ENCODE results near the gene SERPINB12. TPM values are rescaled to one million over a fixed set of nuclear protein-coding genes. Genes with fewer than 3 reads are reported as not detected.

SERPINB12 gene
- total RNA-seq, 4 donors from 2014 or later = not detected

DNA sequence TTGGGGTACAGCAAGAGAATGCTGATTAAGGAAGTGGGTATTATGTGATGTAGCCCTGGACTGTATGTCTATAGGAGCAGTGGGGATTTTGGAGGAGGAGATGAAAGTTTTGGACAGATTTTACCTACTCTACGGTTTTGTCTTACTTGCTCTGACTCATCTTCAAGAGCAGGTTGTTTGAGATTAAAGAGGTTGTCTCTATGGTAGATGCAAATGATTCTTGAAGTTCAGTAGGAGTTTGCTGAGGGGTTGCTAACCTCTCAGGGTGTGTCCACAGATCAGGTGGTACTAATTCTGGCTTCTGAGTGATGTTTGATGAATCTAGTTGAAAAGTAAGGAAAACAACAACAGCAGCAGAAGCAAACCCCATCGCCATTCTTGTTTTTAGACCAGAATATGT lies 9.7 kb upstream of the SERPINB12 start:
- H3K27me3 ChIP-seq = no peaks in the 10 kb centered on the region
- no peaks in the 10 kb centered on the region for H3K9me3 ChIP-seq
- DNase-seq = no peak
- H3K4me3 ChIP-seq (replicated peaks in 1 of 3) = no peak overlapping the region
- H3K4me1 ChIP-seq = no peaks in the 10 kb centered on the region
- H3K27ac ChIP-seq = no peak overlapping the region
- no peaks in the 10 kb centered on the region for H3K36me3 ChIP-seq
- WGBS, 2 donors = 86 to 94% methylated on average over 2 of the region's 2 CpGs
- TF ChIP-seq POLR2A (IDR thresholded peaks at IDR 0.05) = no peak
- TF ChIP-seq, protein P1, sequence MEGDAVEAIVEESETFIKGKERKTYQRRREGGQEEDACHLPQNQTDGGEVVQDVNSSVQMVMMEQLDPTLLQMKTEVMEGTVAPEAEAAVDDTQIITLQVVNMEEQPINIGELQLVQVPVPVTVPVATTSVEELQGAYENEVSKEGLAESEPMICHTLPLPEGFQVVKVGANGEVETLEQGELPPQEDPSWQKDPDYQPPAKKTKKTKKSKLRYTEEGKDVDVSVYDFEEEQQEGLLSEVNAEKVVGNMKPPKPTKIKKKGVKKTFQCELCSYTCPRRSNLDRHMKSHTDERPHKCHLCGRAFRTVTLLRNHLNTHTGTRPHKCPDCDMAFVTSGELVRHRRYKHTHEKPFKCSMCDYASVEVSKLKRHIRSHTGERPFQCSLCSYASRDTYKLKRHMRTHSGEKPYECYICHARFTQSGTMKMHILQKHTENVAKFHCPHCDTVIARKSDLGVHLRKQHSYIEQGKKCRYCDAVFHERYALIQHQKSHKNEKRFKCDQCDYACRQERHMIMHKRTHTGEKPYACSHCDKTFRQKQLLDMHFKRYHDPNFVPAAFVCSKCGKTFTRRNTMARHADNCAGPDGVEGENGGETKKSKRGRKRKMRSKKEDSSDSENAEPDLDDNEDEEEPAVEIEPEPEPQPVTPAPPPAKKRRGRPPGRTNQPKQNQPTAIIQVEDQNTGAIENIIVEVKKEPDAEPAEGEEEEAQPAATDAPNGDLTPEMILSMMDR (IDR thresholded peaks at IDR 0.05) = no peak
- intact Hi-C loops (cut with DNase I) = no loop called here

DNA sequence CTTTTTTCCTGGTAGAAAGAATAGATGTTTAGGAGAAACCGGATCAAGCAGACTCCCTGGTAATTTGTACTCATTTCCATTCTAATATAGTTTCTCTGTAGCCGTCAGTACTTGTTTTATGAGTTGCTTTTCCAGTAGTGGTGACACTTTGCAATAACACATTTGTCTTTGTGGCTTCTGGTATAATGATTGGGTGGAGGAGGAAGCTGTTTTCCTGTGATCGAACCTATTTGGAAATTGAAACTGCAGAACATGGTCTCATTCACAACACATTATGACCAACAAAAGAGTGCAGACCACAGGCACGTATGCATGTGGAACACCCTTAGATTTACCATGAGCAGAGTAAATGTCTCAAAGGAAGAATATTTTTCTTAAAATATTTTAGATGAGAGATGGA lies 7.6 kb upstream of the SERPINB12 start:
- H3K4me3 ChIP-seq (replicated peaks in 1 of 3) = no peak overlapping the region

DNA sequence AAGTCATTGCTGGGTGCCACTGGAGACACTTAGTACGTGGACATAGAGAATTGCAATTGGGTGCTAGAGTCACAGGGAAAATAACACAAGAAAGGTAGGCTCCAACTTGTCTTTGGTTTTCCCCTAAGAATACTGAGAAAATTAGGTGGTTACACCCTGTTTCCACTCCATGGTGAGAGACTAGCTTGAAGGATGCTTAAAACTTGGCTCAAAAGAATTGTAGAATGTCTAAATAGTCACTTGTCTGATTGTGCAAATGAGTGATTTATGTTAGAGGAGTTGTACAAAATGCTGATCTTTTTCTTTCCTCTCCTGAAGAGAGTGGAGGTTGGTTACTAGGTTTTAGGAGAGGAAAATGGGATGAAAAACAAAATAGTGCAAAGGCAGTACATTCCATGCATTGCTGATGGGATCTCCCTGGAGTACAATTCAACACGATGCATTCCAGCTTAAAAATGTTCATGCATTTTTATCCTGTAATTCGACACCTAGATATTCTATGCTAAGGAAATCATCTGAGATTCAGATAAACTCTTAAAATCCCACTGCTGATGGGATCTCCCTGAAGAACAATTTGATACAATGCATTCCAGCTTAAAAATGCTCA lies 2.2 kb upstream of the SERPINB12 start:
- TF ChIP-seq, protein P1 (IDR thresholded peaks at IDR 0.05) = no peak
- no peak for TF ChIP-seq POLR2A (IDR thresholded peaks at IDR 0.05)
- no peaks in the 10 kb centered on the region for H3K9me3 ChIP-seq
- no peak overlapping the region for H3K4me3 ChIP-seq (replicated peaks in 1 of 3)
- intact Hi-C loops (cut with DNase I) = no loop called here
- H3K27me3 ChIP-seq = no peaks in the 10 kb centered on the region
- H3K4me1 ChIP-seq = peaks cover 0 to 3% of the 10 kb centered on the region in 2 donors
- WGBS, 2 donors = 42 to 44% methylated on average over 3 of the region's 3 CpGs
- no peaks in the 10 kb centered on the region for H3K36me3 ChIP-seq
- DNase-seq = no peak
- H3K27ac ChIP-seq = no peak overlapping the region

More for the DNA sequence above, 7.6 kb upstream of the SERPINB12 start:
- no peak for DNase-seq
- no peak overlapping the region for H3K27ac ChIP-seq
- H3K36me3 ChIP-seq = no peaks in the 10 kb centered on the region
- intact Hi-C loops (cut with DNase I) = no loop called here
- H3K27me3 ChIP-seq = no peaks in the 10 kb centered on the region
- H3K4me1 ChIP-seq = no peaks in the 10 kb centered on the region
- no peaks in the 10 kb centered on the region for H3K9me3 ChIP-seq
- TF ChIP-seq, protein P1 (IDR thresholded peaks at IDR 0.05) = no peak
- no peak for TF ChIP-seq POLR2A (IDR thresholded peaks at IDR 0.05)
- WGBS, 2 donors = 71 to 76% methylated on average over 4 of the region's 4 CpGs

DNA sequence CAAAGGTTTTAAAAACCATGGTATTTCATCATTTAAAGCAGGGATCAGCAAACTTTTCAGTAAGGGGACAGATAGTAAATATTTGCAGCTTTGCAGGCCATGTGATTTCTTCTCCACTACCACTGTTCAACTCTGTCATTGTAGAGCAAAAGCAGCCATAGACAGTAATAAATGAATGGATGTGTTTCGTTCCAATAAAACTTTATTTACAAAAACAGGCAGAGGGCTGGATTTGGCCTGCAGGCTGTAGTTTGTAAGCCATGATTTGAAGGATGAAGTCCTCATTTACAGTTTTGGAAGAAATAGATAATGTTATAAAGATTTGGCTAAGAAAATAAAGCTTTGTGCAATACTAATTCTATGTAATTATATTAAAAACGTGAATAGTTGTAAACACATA lies 1.8 kb downstream of the SERPINB12 start:
- no peak for DNase-seq
- no peak for TF ChIP-seq POLR2A (IDR thresholded peaks at IDR 0.05)
- no peak overlapping the region for H3K27ac ChIP-seq
- H3K36me3 ChIP-seq = no peaks in the 10 kb centered on the region
- no peak overlapping the region for H3K4me3 ChIP-seq (replicated peaks in 1 of 3)
- H3K4me1 ChIP-seq = peaks cover 0 to 3% of the 10 kb centered on the region in 2 donors
- intact Hi-C loops (cut with DNase I) = no loop called here
- 83 to 87% methylated on average over 2 of the region's 2 CpGs for WGBS, 2 donors
- no peaks in the 10 kb centered on the region for H3K27me3 ChIP-seq
- H3K9me3 ChIP-seq = no peaks in the 10 kb centered on the region

DNA sequence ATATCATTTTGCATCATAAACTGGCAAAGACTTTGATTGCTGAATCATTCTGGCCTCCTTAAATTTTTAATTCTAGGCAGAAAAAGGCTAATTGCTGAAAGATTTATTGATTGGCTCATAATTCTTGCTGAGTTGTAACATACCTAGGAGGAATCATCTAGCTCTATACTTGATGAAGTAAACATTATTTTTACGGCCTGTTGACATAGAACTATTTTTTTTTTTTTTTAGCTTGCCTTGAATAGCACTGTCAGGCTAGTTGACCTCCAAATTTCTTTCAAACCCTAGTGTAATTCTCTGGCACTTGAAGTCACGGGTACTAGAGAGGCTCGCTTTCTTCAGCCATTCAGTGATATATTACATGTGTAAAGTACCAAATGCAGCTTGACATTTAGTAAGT lies 2.8 kb downstream of the SERPINB12 start:
- WGBS, 2 donors = 72 to 85% methylated on average over 3 of the region's 3 CpGs
- TF ChIP-seq, protein P1 (IDR thresholded peaks at IDR 0.05) = no peak
- TF ChIP-seq POLR2A (IDR thresholded peaks at IDR 0.05) = no peak
- H3K27ac ChIP-seq = no peak overlapping the region
- H3K4me3 ChIP-seq (replicated peaks in 1 of 3) = no peak overlapping the region
- no peaks in the 10 kb centered on the region for H3K9me3 ChIP-seq
- no peaks in the 10 kb centered on the region for H3K36me3 ChIP-seq
- intact Hi-C loops (cut with DNase I) = no loop called here
- H3K4me1 ChIP-seq = peaks cover 0 to 2% of the 10 kb centered on the region in 2 donors
- no peak for DNase-seq
- H3K27me3 ChIP-seq = no peaks in the 10 kb centered on the region
